Fibroblast of skin of left biceps (primary cell): Measurements from ENCODE around the gene TBC1D19.

Source experiments
- DNase-seq, 2 experiments: peaks; one replicate each; pipeline ENCODE4 v3.0.0-alpha.2; 2013; ENCODE audit warnings: low read depth in 2 of 2

Gene TBC1D19

DNA sequence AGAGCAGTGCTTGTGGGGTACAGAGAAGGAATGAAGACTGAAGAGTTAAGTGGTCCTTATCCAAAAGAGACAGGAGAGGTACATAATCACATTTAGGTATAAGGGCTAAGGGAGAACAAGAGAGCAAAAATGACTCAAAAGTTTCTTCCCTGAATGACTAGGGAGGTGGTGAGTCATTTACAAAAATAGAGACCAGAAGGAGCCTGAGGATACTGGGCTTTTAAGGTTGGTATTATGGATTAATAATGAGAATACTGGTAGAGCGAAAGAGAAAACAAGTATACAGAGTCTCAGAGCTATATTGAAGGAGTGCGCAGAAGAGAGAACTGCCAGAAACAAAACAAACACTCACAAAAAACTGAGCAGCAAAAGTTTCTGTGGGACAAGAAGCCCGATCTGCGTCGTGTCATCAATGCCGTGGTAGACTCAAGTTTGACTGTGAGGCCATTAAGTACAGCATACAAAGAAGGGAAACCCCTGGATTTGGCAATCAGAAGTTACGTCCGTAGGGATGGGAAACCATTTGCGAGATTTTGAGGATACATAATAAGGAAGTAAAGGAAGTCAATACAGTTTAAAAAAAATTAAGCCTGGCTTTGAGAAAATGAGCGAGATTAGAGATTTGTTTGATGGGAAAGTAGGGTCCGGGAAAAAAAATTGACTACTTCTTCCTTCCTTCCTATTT, 147.6 kb downstream of the TBC1D19 start:
- no peak for DNase-seq

DNA sequence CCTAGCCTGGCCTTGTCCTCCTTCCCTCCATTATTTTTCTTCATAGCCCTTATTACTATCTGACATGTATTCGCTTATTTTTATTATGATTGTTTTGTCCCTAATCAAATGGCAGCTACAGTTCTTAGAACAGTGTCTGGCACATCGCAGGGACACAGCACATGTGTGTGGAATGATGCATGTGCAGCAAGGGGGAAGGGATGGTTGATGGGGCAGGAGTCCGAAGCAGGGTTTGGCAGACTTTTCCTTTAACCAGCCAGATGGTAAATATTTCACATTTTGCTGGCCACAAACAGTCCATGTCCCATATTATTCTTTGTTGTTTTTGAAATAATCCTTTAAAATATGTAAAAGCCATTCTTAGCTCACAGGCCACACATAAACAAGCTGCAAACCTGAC, 148.5 kb downstream of the TBC1D19 start:
- no peak for DNase-seq

DNA sequence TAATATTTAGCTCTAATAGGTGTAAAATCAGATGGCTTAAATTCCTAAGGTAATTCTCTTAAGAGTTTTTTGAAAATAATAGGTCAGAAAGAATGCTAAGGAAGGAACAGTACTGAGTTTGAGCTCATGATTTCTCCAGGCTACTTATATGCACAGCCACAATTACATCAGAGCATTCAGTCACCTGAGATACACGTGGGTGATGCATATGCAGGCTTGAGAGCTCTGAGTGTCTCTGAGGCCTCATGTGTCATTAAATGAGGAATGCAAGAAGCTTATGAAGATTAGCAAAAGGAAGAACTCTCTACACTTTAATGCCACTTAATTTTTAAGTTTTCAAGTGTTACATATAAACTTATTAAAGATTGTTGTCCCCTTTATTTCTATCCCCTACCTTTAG, 152.7 kb downstream of the TBC1D19 start:
- DNase-seq = no peak

DNA sequence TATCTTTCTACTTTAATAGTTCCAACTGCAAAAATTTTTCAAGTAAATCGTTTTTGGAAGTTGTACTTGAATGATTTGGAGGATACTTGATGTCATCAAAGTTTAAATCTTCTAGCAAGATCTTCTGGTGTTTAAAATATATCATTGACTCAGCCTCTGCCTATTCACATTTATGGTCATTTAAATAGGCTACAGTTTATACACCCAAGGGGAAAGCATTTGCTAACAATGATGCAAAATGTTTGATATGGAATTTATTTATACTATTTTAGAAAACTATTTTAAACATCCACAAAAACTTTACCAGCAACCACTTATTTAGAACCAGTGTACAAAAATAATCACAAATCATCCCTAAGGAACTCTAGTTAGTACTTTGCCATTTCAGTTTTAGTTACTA, 153.5 kb downstream of the TBC1D19 start:
- no peak for DNase-seq

DNA sequence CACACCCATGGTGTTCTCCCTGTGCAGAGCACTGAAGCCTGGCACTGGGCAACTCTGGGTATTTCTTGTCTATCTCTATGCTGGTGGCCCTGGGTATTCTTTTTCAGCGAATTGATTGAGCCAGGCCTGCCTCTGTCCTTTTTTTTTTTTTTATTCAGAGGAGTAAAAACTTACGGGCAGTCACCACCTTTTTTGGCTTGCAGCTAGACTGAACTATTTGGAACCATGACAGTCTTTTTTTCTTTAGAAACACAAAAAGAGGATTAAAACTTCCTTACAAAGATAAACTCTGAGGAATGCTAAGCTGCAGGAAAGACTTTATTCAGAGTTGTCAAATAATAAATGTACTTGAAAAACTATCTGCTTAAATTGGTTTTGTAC, 157.6 kb downstream of the TBC1D19 start:
- no peak for DNase-seq

DNA sequence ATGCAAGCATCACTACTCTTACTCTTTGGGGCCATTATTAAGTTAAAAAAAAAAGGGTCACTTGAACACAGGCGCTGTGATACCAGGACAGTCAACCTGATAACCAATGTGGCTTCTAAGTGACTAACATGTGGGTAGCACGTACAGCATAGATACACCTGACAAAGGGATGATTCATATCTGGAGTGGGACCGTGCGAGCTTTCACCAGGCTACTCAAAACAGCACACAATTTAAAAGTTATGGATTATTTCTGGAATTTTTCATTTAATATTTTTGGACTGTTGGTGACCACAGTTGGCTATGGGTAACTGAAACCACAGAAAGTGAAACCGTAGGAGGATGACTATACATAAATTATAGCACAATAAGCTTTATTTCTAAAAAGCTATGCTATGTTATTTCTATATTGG, 162.9 kb downstream of the TBC1D19 start:
- no peak for DNase-seq

DNA sequence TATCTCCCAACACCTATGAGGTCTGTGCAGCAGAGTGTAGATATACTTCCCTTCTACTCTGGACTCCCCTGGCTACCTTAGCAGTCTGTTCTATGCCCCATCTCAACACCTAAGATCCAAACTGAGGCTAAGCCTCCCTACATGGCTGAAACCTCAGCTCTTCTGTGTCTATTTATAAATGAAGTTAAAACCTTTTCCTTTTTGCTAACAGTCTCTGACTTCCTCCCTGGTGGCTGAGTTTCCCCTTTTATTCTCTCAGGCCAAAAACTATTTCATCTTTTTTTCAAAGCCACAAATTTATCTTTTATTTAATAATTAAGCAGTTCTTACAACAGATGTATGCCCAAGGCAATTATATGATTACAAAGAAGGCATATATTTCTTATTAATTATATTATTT, 164.9 kb downstream of the TBC1D19 start:
- no peak for DNase-seq

DNA sequence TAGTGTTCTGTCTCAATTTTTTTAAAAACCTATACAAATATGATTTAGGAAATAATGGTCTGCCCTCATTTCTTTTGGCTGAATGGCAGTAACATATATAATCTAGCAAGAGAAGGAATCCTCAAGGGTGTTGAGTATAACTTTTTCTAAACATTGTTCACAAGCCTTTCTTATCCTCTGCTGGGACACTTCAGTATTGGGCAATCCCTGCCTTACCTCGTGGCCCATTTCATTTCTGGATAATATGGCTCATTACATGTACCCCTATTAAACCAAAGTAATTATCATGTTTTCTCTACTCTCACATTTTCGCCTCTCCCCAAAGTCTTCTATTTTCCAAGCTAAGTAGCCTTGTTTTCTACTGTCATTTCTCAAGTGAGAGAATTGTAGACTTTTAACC, 166.0 kb downstream of the TBC1D19 start:
- DNase-seq = no peak

DNA sequence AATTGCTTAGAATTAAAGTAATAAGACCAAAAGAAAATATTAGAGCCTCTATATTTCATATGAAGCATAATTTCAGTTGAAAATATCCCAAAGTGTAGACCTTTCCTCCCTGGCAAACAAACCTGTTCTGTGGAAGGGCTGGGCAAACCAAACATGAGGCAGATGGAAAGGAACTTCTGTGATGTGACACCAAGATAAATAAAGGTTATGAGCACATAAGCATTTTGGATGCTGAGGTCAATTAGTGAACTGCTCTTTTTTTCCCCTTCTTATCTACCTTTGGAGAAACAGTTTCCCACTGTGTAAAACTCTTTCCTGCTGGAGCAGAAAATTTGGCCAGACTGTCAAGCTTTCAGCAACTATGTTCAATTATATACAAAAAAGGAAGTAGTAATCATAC, 167.1 kb downstream of the TBC1D19 start:
- DNase-seq = no peak

DNA sequence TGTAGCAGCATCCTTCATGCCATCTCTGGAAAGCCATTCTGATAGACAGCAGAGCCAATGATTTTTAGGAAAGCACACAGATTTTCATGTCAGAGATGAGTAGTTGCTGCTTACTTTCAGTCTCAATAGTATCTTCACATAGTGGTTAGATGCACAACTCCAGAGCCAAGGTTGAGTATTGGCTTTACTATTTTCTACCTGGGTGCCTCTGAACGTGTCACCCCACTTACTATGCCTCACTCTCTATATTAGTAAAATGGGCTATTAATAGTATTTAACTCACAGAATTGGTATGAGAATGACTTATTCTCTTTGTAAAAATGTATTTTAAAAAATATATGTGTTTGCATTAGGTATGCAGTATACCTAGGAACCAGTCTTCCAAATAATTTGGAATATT, 168.0 kb downstream of the TBC1D19 start:
- DNase-seq = no peak

DNA sequence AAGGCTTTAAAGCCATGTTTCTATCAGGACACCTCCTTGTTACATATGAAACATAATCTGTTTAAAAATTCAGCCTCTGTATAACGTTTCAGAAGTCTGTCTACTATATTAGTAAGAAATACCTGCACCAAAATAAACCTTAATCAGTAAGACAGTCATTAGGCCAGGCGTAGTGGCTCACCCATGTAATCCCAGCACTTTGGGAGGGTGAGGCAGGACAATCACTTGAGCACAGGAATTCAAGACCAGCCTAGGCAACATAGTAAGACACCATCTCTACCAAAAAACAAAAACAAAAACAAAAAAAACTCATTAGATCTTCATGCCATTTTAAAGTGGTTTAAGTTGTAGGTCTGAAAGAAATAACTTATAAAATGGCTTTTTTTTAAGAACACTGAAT, 169.3 kb downstream of the TBC1D19 start:
- no peak for DNase-seq

DNA sequence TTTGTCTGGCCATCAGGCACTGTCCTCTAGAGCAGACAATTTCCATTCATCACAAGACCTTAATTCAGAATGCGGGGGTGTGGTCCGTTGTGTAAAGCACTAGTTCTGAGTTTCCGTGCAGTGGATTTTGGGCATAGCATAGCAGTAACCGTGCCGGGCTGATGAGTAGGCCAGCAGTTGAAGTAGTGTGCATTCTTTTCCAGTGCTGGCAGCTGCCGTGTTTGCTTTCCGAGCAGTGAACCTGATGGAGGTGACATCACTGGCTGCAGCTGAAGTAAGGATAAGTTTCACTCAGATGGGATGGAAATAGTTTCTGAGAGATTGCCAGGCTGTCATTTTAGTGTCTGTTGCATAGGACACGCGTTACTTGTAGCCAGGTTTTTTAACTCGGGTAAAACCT, 169.7 kb downstream of the TBC1D19 start:
- DNase-seq = no peak

DNA sequence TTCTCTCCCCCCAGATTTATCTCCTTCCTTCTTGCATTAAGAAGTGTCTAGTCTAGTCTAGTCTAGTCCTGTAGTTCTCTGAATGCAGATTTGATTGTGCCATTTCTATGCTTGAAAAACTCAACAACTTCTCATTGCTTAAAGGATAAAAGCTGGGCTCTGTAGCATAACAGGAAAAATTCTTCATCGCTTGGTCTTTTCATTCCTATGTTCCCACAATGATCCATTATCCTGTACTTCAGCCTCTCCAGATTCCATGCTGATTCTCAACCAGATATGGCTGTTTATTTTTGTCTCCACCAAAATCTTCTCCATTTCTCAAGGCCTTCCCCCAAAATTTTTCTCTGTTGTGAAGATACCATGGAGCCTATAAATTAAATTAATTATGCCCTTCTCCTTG, 173.9 kb downstream of the TBC1D19 start:
- DNase-seq = no peak

DNA sequence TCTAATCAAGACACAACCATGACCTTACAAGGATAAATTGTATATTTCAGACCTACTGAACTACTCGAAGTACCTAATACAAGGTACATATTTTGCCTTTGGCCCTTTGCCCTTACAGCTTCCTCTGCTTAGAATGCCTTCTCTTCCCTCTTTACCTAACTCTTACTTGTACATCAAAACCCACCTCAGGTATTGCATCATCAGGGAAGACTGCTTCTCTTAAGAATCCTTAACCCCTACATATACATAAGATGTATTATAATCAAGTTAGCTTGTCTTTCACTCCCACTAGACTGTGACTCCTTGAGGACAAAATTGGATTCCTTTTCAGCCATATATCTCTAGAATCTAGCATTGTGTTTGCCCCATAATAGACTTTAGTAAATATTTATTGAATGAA, 175.0 kb downstream of the TBC1D19 start:
- no peak for DNase-seq

DNA sequence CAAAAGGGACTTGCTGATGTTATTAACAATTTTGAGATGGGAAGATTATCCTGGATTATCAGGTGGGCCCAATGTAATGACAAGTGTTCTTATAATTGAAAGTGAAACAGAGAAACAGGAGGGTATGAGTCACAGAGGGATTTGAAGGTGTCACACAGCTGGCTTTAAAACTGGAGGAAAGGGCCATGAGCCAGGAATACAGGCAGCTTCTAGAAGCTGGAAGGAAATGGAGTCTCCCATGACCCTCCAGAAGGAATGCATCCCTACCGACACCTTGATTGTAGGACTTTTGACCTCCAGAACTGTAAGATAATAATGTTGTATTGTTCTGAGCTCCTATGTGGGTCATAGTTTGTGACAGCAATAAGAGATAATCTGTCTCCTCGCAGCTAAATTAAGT, 178.8 kb downstream of the TBC1D19 start:
- no peak for DNase-seq

DNA sequence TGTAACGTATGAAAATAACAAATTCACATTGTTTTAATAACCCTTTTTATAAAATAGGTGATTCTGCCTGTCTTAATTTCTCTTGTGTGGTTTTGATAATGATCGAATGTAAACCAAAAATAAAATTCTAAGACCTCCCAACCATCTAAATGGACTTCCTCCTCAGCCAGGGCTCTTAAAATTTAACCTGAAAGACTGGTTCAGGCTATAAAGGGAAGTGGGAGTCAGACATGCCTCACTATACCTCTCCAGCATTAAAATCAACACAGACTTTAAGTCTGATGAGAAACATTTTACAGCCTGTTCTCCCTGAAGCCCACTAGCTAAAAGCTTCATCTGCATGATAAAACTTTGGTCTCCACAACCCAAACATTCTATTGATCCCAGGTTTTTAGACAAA, 179.2 kb downstream of the TBC1D19 start:
- no peak for DNase-seq

DNA sequence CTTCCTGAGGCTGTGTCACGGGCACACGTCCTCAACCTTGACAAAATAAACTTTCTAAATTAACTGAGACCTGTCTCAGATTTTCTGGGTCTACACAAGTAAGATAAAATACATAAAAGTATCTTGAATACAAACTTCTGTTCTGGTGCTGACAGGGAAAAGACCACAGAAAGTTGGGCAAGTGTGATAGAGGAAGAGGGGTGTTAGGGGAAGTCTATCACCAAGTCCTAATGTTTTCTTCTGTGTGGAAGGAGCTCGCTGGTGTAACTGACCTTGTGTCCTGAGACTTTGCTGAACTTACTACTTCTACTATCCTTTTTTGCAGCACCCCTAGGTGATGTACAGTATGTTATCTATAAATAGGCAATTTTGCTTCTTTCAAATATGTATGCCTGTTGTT, 179.8 kb downstream of the TBC1D19 start:
- no peak for DNase-seq

DNA sequence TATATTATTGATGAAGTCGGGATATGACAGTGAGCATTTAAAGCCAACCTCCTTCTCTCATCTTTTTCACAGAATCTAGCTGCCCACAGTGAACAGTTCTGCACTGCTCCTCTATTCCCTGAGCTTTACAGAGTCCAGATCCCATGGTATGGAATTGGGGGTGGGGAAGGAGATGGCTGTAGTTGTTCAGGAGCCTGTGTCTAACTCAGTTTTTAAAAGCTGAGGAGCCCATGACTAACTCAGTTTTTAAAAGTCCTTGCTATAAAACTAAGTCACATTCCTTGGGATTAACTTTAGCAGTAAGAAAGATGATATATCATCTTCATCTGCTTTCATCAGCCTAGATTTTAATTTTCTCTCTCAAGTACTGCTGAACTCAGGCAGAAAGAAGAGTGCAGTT, 180.3 kb downstream of the TBC1D19 start:
- no peak for DNase-seq

DNA sequence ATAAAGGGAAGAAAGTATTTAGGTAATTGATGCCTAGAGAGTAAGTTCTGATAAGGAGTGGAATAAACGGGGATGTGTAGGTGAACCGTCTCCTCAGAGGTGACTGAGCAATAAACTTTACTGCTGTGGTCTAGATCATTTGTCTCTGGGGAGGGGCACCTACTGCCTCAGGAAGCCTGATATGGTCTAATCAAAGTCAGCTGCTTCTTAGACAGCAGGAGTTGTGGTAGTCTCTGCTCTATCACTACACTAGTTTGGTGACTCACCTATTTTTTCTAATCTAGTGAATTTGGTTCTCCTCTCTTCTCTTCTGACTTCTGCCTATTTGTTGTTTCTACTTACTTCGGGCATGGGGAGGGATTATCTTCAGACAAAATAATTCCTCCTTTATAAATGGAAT, 181.6 kb downstream of the TBC1D19 start:
- DNase-seq = no peak

DNA sequence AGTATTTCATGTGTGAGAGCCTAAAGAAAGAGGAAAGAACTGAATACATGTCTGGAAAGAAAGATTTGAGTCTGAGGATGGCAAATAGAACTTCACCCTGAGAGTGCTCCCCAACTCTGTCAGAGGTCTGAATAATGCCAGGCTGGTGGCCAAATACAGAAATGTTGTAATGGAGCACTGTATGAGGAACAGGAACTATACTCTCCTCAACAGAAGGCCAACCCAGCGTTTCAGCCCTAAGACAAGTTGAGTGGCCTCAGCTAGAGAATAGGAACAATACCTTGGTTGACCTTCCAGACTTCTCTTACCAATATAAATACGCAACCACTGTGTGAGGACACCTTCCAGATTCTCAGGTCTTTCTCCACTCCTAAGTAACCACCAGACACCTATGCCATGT, 182.3 kb downstream of the TBC1D19 start:
- no peak for DNase-seq

DNA sequence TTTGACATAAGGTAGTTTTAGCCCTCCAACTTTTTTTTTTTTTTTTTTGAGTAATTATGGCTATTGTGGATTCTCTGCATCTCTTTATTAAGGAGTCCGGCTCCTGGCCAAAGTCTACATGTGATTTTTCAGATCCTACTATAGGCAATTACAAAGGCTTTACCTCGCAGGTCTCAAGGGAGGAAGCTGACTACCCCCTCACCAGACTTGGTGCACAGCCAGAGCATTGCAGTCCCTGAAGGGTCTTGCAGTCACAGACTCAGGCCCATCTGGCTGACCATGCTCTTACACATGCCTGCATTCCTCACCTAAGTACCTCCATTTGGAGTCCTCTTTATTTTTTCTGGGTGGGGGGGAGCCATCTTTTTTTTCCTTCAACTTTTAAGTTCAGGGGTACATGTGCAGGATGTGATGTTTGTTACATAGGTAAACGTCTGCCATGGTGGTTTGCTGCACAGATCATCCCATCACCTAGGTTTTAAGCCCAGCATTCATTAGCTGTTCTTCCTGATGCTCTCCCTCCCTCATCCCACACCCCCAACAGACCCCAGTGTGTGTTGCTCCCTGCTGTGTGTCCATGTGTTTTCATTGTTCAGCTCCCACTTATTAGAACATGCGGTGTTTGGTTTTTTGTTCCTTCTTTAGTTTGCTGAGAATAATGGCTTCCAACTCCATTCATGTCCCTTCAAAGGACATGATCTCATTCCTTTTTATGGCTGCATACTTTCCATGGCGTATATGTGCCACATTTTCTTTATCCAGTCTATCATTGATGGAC, 188.4 kb downstream of the TBC1D19 start:
- DNase-seq = no peak

DNA sequence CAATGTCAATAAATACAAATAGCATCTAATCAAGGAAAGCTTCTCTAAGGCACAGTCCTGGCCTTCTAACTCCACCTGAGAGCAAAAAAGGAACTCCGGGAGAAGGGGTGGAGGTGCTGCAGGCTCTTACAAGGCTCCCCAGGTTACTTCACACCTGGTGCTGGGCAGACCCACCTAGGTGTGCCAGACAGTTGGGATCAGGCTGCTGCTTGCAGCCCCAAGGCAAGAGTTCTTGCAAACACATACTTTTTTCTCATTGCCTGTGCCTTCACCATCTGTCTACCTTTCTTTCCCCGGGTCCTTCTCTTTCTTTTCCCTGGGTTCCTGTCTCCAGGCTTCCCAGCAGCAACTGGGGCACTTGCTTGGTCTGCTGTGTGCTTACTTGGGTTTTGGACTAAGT, 195.3 kb downstream of the TBC1D19 start:
- DNase-seq = no peak

DNA sequence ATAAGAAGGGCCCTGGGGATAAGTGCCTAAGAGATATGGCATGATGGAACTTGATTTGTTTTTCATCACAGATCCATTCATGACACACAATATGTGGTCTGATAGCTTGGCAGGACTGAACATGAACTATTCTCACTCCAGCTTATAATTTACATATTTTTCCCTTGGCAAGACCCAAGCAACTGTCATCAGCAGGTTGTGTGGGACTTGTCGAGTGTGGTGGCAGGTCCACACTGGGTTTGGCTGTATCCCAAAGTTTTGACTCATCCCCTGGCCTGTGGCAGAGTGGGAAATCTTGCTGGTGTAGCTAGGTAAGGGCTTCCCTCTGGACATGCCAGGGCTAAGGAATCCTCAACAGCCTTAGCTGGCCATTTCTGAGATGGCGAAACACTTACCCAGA, 195.8 kb downstream of the TBC1D19 start:
- DNase-seq = peak in 1 of 2 experiments; percentile 8

DNA sequence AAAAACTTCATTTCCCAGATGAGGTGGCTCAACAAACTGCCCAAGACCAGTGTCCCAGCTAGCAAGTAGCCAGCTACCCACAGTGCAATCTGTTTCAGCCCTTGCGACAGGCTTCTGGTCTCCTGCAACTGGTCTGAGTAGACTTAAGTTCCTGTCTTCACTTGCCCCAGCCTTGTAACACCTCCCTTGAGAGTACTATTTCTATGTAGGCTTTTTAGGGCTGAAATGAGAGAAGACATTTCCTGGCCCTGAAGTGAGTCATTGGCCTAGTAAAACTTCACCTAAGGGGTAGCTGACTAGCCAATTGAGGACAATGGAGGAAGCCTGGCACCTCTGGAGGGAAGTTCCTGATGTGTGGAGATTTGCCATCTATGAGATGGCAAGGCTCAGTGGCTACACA, 196.7 kb downstream of the TBC1D19 start:
- DNase-seq = no peak
